ENCODE measurements around the gene CEBPB.

The CEBPB gene

GRCh38 chr20:50214226-50215024, 23.8 kb downstream of the CEBPB start:
- no peak for DNase-seq

GRCh38 chr20:50215101-50215690, 24.6 kb downstream of the CEBPB start:
- no peak for DNase-seq

- no peak for DNase-seq
These were observed 25.3 kb downstream of the CEBPB start for GRCh38 chr20:50215926-50216325.

GRCh38 chr20:50216543-50217206, 26.0 kb downstream of the CEBPB start:
- no peak for DNase-seq

- no peak for DNase-seq
These were observed 26.7 kb downstream of the CEBPB start for GRCh38 chr20:50217207-50217949.

GRCh38 chr20:50218987-50219435, 28.4 kb downstream of the CEBPB start:
- DNase-seq = no peak

- no peak for DNase-seq
These were observed 29.0 kb downstream of the CEBPB start for GRCh38 chr20:50219600-50219999.

GRCh38 chr20:50220093-50220893, 29.7 kb downstream of the CEBPB start:
- no peak for DNase-seq

GRCh38 chr20:50220894-50221365, 30.3 kb downstream of the CEBPB start:
- no peak for DNase-seq

- no peak for DNase-seq
These were observed 31.1 kb downstream of the CEBPB start for GRCh38 chr20:50221501-50222308.

- DNase-seq = no peak
These were observed 31.8 kb downstream of the CEBPB start for GRCh38 chr20:50222309-50223038.

GRCh38 chr20:50223039-50224005, 32.7 kb downstream of the CEBPB start:
- DNase-seq = no peak

- DNase-seq = no peak
These were observed 33.4 kb downstream of the CEBPB start for GRCh38 chr20:50224052-50224451.

GRCh38 chr20:50224531-50225255, 34.1 kb downstream of the CEBPB start:
- no peak for DNase-seq

GRCh38 chr20:50226093-50226974, 35.7 kb downstream of the CEBPB start:
- peak in 1 of 2 donors; percentile 12 for DNase-seq

- no peak for DNase-seq
These were observed 36.9 kb downstream of the CEBPB start for GRCh38 chr20:50227506-50227905.

GRCh38 chr20:50229156-50229607, 38.6 kb downstream of the CEBPB start:
- no peak for DNase-seq
